Stimulated activated CD8-positive, alpha-beta memory T cell treated with anti-CD3 and anti-CD28 coated beads, Interleukin-15, amount 100 ng/mL, for 1 hour (primary cell): ENCODE measurements around the gene CIBAR2.

Source experiments
- DNase-seq: peaks from one replicate; pipeline ENCODE4 v3.0.0-alpha.2; 2020; ENCODE audit warnings: low read depth

Gene CIBAR2

DNA sequence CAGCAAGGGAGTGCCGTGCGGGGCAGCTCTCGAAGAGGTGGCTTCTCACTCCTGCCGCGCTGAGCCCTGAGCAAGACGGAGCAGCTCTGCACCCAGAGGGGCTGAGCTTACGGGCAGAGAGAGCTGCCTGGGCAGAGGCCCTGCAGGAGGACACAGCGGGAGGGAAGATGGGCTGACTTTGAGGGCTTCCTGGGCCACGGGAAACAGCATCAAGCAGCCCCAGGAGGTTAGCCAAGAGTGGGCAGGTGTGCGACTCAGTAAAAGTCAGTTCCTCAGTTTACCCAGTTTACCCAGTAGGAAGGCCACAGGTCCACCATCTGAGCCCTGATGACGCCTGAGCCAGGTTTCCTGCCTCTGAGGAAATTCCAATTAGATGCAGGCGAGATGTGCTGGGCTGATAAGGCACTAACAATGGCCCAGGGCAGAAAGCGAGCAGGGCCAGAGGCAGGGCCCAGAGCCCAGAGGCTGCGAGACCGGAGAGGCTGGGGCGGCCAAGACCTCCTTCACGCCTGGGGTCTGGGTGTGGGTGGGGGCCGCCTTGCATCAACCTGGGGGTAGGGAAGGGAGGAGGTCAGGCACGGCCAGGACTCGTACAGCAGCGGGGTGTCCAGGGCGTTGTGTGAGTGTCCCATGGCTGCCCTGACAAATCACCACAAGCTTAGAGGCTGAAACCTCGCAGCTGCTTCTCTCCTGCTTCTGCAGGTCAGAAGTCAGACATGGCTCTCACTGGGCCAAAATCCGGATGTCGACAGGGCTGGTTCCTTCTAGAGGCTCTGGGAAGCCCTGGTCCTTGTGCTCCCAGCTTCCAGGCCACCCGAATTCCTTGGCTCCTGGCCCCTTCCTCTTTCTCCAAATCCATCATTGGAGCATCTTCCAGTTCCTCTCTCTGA, 32.0 kb upstream of the CIBAR2 start:
- no peak for DNase-seq

DNA sequence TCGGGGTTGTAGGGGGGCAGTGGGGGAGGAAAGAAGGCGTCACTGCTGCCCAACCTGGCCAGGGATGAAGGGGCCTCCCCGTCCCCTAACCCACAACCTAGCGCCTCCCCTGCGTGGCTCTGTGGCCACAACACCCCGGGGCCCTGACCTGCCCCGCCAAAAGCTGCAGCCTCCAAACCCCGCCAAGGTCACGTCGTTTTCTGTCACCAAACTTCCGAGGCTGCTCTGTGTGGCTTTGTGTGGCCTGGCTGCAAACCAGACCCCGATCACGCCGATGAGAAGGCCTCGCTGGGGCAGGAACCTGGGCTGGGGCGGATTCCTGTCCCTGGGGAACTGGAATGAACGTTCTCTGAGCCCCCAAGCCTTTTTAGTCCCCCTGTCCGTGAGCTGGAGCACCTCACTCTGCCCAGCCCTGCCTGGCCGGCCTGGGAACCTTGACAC, 30.5 kb upstream of the CIBAR2 start:
- no peak for DNase-seq

DNA sequence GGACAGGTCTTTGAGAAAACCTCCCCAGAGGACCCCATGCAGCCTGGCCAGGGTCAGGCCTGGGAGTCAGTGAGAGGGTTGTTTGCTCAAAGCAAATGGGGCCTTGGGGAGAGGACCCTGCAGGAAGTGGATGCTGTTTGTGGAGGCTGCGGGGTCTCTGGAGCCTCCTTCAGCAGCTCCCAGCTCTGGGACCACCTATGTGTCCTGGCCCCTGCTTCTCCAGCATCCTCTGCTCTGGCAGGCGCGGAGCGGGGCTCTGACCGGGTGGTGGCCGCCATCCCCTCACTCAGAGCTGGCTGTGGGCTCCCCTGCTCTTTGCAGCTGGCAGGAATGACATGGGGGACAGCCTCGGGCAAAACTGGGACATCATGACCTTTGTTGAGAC, 29.8 kb upstream of the CIBAR2 start:
- no peak for DNase-seq

DNA sequence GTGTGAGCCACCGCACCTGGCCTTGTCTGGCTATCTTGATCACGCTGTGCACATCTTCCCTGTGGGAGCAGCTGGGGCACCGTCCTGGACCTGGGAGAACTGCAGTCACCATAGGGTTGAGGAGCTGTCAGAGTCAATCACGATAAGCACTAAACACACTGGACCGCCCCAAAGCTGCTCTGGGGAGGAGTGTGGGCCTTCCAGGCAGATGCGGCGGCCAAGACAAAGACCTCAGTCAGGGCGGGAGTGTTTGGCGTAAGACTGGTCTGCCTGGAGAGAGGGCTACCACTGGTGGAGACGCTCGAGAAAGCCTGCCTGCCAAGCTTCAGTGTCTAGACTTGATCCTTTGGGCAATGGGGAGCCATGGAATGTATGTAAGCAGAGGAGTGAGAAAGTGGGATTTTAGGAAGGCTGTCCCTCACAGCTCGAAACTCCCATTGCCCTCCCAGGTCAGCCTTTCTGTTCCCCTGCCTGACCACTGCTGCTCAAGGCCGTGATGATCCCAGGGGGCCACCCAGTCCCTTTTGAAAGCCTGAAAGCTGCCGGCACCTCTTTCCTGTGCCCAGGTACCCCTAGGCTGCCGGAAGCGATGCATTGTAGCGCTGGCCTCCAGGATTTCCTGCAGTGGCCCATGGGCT, 29.3 kb upstream of the CIBAR2 start:
- no peak for DNase-seq

DNA sequence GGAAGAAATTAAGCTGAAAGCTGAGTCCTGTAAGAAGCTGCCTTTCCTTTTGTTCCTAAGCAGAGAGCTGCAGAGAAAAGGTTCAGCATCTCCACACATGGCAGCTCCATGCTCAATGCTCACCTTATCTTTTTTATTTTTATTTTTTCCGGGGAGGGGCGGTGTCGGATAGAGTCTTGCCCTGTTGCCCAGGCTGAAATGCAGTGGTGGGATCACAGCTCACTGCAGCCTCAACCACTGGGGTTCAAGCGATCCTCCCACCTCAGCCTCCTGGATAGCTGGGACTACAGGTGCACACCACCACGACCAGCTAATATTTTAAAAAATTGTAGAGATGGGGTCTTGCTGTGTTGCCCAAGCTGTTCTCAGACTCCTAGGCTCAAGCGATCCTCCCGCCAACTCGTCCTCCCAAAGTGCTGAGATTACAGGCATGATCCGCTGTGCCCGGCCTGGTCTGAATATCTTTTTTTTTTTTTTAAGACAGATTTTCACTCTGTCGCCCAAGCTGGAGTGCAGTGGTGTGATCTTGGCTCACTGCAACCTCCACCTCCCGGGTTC, 28.3 kb upstream of the CIBAR2 start:
- no peak for DNase-seq

DNA sequence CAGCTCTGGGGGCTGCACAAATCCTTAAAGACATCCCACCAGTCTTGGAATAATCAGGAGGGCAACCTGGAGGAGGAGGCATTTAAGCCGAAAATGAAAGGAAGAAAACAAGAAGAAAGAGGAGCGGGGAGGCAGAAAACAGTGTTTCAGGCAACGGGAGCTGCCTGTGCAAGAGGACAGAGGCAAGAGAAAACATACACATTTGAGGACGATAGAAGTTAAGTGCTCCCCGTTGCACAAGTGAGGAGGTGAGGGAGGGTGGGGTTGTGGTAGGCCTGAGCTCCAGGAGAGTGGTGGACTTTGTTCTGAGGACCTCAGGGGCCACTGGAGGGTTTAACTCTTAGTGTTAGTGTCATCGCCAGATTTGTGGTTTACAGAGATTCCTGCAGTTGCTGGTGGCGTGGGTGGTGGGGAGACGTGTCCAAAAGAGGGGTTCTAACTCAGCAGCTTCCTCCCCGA, 27.6 kb upstream of the CIBAR2 start:
- DNase-seq, result no peak

DNA sequence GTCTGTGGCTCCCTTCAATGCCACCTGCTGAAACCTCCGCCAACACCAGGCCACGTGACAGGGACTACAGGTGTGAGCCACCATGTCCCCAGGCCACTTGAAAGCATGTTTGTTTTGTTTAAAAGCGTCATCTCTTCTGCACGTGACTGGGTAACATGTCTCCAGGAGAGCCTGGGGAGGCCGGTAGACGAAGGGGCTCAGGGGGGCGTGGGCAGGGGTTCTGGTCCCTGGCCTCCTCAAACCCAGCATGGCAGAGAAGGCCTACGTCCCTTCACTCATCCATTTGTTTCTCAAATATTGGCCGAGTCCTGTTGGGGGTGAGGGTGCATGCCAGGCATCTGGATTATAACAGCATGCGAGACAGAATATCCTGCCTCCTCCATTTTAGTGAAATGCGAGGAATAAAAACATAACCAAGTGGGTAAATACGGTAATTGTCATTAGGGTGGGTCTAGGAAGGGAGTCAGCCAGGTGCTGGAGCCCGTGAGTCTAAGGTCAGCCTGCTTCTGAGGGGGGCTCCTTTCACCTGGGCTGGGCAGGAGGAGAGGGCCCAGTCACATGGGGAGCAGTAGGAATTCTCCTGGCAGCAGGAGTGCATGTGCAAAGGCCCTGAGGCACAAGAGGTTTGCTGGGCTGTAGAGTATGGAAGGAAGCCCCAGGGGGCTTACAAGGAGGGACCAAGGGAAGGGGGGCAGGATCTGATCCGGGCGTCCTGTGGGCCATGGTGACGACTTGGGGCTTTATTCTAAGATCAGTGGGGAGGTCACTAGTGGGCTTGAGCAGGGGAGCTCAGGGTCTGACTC, 26.8 kb upstream of the CIBAR2 start:
- DNase-seq, result no peak

DNA sequence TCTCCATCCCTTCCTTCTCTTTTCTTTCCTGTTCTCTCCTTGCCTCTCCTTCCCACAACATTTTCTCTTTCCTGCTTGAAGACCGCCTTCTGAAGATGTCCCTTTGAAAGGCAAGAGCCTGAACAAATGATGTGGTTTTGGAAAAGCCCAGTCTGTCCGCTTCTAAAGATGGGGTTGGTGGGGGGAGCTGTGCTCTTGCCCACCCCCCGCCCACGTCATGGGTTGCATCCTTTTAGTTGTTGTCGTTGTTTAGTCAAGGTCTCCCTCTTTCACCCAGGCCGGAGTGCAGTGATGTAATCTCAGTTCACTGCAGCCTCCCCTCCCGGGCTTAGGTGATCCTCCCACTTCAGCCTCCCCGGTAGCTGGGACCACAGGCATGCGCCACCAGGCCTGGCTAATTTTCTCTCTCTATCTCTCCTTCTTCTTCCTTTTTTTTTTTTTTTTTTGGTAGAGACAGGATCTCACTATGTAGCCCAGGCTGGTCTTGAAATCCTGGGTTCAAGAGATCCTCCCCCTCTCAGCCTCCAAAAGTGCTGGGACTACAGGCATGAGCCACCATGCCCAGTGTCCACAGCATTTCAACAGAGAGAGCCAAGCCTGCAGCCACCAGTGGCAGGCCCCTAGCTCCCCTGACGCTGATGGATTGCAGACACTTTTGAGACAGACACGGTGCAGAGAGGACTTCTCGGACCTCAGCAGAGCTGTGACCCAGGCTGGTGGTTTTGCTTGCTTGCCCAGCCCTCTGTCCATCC, 26.0 kb upstream of the CIBAR2 start:
- DNase-seq, result no peak

DNA sequence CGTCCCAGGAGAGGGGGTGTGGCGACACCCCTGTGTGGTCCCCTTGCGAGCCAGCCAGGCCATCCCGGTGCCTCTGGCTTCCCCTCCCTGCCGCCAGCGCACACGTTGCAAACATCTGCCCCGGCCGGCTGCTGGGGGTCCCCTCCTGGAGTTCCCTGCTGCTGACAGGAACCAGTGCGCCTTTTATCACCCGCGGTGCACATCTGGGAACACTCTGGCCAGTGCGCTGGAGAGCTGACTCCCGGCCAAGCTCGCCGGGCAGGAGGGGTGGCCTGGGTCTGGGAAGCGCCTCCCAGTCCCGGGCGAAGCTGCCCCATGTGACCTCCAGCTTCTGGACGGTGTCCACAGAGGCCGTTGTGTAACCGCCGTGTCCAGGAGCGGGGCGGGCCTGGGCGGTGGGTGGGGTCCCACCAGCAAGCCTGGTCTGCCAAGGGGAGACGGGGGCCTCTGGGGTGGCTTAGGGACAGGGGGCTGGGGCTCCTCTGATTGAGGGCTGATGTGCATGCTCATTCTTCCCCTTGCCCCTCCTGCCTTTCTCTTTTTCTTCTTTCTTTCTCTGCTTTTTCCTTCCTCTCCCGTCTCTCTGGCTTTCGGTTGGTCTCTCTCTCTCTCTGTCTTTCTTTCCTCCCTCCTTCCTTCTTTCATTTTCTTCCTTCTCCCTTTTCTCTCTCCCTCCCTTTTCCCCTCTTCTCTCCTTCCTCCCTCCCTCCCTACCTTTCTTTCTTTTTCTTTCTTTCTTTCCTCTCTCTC, 25.2 kb upstream of the CIBAR2 start:
- no peak for DNase-seq

DNA sequence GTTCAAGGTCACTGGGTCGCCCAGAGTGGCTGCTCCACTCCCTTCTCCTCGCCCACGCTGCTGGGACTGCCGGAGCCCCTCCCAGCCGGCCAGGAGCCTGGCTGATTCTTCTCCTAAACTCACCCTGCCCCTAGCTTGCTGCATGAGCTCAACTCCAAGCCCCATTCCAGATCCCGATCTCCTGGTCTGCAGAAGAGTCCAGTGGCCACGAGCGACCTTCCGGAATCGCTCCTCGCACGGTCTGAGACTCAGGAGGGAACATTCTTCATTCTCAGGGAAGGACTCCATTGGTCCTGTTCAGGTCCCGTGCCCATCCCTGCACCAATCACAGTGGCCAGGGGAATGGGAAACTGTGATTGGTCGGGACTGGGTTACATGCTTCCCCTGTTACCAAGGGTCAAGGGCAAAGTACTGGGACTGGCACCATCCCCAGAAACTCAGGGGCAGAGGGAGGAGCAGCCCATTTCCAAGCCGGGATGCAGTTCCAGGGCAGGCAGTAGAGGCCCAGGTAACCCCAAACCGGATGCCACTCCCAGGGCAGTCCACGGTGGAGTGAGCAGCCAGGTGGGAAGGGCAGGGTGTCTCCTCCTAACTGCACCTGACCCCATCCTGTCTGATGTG, 24.5 kb upstream of the CIBAR2 start:
- DNase-seq, result no peak

DNA sequence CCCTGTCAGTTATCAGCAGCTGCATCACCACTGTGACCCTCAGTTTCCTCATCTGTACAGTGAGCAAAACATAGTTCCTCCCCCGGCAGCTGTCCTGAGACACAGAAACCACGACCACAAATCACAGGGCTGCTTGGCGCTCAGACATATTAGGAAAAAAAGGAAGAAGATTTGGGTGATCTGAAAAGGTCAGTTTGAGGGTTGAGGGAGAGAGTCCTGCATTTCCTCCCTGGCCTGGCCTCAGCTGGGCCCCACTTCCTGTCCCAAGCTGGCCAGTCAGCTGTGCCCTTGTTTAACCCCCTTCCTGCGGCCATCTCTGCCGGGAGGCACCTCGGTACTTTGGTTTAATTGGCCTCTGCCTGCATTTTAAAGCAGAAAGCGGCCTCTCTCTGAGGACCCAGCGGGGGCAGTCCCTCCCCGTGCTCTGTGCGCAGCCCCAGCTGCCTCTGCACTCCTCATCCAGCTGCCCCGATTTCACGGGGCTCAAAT, 24.0 kb upstream of the CIBAR2 start:
- DNase-seq, result no peak

DNA sequence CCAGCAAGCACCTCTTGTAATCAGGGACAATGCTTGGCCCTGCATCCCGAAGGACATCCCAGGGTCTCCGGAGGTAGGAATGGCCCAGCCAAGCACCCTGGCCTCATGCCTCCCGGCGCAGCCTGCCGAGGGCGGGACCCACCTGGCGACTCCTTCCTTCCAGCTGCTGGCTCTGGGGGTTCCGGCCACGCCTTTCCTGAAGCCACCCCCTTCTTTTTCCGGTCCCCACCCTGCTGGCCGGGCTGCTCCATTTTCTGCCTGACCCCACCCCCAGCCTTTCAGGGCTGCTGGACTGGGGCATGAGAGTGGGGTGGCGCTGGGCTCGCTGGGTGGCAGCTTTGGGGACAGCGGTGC, 22.5 kb upstream of the CIBAR2 start:
- no peak for DNase-seq

DNA sequence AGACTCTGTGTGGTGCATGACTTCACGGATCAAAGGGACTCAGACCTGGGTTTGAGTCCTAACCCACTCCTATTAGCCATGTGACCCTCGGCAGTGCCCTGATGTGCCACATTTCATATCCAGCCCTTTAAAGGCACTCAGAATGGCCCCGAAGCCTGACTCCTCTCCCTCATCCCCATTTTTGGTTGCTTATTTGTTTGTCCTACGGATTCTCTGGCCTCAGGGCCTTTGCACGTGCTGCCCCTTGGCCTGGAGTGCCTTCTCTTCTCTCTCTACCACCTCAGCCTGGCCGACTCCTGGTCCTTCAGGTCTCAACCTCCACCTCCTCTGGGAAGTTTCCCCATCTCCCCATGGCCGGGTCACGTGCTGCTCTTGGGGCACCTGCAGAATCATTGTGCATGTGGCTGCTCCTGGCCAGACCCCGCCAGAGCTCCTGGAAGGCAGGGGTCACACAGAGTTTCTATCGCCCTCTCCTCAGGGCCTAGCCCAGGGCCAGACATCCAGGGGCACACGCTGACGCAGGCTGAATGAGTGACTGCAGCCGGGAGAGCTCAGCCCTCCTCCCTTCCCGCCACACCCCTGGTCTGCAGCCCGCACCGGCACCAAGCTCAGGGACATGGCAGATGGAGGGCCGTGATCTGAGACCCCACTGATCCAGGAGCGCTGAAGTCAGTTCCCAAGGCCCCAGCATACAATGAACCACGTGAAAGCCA, 22.0 kb upstream of the CIBAR2 start:
- DNase-seq, result no peak

DNA sequence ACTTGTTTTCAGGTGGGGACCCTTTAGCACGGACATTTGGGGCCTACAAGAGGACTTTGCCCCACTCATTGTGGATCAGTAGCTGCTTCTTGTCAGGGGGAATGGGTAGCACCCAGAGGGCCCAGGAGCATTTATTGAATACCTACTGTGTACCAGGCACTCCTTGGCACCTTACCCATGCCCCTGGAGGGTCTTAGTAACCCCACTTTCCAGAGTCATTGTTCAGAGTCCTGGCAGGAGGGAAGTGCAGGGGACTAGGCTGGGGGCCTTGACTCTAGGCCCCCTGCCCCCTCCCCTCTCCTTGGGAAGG, 21.0 kb upstream of the CIBAR2 start:
- DNase-seq, result no peak

DNA sequence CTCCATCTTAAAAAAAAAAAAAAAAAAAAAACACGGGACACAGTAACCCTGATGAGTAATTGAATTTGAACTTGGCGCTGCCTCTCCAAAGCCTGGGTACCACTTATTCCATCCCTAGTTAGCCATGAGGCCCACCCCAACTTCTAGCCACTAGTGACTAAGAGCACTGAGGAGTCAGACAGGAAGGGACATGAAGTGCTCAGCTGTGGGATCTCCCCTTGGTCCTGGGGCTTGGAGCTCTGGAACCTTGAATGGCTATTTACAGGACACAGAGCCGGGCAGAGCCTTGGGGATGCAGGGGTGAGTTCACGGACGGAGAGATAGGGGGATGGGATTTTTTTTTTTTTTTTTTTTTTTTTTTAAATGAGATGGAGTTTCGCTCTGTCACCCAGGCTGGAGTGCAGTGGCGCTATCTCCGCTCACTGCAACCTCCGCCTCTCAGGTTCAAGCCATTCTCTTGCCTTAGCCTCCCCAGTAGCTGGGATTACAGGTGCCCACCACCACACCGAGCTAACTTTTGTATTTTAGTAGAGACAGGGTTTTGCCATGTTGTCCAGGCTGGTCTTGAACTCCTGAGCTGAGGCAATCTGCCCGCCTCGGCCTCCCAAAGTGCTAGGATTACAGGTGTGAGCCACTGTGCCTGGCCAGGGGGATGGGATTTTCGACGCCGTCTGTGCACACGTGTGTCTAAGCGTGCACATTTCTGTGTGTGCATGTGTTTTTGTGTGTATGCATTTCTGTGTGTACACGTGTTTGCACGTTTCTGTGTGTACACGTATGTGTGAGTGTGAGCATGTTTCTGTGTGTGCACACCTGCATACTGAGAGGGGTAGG, 20.4 kb upstream of the CIBAR2 start:
- no peak for DNase-seq

DNA sequence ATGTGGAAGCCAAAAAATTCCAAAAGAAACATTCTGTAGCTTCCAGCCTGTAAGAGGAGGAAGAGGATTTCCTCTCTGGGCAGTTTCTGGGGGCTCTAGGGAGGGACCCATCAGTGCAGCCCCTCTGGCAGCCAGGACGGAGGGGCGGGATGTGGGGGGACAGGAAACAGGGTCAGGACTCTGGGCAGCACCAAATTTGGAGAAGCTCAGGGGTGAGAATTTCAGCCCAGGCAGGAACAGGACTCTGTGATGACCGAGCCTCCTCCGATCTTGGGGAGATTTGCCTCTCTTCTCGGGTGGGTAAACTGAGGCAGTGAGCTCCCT, 18.4 kb upstream of the CIBAR2 start:
- no peak for DNase-seq

DNA sequence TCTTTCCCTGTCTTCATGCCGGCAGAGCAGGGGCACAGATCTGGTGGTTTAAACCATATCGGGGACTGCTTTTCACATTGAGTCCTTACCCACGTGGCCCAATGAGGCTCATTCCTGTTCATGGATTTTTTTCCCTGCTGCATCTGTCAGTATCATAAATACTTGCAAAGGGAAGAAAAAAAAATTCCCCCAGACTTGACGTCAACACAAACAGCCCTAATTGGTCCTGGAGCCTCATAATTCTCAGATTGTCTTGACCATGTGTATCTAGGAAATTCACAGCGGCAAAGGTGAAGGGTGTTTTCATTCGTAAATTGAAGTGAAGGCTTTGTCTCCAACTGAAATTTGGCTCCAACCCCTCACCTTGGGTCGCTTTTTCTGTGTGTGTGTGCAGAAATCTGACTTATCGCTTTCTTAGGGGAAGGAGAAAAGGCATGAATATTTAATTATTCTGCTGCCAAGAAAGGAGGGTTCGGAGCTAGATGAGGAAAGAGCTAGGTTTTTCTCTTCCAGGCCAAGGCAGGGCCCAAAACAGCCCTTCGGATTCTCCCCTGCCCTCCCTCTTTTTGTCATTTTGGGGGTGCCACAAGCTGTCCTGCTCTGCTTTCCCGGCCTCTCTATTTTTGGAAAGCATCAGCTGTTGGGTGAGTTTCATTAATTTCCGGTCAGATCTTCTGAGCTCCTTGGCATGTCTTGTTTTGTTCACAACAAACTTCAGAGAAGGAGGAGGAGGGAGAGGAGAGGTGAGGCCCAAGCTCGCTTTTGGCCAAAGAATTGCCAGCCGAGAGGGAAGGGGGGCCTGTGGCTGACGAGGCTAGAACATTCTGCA, 17.8 kb upstream of the CIBAR2 start:
- no peak for DNase-seq
